Measurements from ENCODE around the gene INPP4A.

Gene INPP4A

GRCh38 chr2:98548920-98549818 is 104.5 kb downstream of the INPP4A start:
- DNase-seq: no peak

DNA sequence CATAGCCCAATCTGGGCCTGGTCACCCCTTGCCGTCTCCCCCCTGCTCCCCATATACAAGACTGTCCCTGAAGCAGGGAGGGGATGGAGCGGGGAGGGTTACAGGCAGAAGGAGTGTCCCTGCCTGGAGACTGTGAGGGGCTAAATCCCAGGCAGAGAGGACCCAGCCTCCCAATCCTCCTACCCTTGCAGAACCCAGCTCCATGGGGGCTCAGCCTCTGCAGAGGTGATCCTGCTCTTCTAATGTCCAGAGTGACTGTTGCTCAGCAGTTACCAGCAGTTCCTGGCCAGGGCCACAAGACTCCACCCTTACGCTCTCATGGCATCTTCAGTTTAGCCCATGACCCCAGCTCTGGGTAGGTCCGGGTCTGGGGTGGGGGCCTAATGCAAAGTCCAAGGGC is 105.5 kb downstream of the INPP4A start:
- no peak for DNase-seq

DNA sequence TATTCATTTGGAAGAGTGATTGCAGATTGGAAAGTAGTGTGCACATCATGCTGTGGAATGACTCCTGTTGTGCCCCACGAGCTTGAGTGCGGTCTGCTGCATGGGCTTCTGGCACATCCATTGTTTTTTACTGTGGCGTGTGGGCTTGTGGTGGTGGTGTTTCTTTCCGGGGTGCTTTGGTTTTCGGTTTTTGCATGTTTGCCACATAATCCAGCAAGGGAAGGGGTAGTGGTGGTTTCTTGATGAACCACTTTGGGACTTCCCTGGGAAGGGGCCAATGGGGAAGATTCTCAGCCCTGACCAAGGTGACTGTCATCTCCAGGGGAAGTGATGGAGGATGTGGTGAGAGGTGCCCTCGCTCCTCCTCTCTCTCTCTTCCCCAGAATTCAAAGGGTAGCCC is 106.7 kb downstream of the INPP4A start:
- DNase-seq: no peak

GRCh38 chr2:98552499-98553179 is 108.0 kb downstream of the INPP4A start:
- no peak for DNase-seq

DNA sequence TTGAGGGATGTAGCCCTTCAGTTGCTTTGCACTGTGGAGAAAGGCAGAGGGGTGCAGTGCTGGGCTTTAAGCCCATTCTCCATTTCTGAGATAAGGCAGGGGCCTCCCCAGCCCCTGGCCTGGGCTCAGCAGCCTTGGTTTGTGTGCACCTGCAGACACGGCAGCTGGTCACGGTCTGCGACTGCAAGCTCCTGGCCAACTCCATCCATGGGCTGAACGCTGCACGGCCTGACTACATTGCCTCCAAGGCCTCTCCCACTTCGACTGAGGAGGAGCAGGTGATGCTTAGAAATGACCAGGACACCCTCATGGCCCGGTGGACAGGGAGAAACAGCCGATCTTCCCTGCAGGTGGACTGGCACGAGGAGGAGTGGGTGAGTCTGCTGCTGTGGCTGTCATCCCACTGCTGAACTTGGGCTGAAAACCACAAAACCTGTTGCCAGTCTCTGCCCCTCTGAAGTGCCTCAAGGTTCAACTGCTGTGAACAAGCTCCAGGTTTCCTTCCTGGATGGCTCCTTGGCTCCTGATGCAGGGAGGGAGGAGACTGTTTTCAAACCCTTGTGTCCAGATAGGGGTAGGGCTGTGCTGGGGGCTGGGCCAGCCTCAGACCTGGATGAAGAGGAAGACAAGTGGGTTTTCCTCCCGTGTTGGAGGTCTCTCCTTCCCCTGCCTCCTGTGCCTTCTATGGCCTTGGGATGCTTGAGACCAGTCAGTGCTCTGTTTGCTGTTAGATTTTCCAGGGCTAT is 109.6 kb downstream of the INPP4A start:
- DNase-seq: no peak

GRCh38 chr2:98555696-98556095 is 111.0 kb downstream of the INPP4A start:
- no peak for DNase-seq

- no peak for DNase-seq
These were observed 111.8 kb downstream of the INPP4A start for GRCh38 chr2:98556344-98557033.

DNA sequence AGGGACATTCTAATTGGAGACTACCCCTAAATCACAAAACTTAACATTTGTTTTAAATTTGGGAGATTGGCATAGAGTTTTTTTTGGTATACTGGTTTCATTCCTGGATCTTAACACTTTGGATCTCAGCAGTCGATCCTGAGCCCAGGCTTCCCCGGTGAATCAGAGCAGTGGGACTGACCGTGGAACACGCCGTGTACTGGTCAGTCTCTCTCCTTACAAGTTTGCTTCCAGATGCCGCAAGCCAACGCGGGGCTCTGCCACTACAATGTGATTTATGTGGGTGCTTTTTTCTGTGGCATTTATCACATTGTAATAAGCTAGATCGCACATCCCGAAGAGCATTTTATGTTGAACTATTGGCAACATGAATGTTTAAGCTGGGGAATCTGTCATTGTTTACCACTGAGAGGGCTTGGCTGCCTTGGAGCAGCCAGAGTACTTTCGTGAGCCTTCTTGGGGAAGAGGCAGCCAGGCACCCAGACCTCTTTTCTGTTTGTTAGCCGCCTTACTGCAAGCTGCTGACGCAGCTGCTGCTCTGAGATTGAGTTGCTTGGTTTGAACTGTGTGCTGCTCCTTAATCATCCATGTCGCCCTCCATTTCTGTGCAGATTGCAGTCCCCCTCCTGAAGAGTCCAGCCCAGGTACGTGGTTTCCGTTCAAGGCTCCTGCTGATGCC is 114.3 kb downstream of the INPP4A start:
- DNase-seq: no peak

DNA sequence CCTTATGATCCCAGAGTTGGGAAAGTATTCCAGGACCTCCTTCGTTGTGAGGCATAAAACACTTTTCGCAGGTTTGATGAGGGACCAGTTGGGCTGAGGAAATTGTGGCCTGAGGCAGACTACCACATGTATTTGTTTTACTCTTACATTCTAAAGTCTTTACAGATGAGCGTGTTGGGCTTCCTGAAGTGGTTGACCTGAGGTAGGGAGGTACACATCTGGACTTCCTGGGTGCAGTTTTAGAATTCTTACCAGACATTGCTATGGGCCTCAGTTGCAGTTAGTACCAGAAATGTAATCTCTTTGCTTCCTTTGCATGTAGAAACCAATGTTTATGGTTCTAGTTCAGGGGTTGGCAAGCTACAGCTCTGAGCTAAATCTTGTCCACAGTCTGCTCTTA is 114.9 kb downstream of the INPP4A start:
- no peak for DNase-seq

DNA sequence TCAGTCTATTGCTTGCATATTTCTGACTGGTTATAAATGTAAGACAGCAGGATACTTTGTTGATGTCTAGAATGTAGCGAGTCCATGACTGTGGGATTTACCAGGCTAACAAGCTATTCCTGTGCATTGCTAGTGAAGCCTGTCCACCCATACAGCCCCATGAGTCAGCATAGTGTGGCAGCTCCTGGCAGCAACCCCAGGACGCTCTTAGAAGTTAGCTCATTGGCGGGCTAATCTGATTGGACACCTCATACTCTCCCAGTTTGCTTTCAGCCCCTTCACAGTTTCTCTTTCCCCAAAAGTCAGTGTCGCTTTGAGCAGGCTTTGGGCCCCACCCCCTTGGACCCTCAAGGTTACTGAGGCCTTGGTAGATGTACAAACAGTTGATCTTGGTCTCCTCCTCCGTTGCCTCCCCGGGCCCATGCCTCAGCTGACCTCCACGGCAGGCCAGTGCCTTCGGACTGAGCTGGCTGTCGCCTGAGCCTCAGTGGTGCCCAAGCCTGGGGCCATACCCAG is 115.7 kb downstream of the INPP4A start:
- DNase-seq: no peak

DNA sequence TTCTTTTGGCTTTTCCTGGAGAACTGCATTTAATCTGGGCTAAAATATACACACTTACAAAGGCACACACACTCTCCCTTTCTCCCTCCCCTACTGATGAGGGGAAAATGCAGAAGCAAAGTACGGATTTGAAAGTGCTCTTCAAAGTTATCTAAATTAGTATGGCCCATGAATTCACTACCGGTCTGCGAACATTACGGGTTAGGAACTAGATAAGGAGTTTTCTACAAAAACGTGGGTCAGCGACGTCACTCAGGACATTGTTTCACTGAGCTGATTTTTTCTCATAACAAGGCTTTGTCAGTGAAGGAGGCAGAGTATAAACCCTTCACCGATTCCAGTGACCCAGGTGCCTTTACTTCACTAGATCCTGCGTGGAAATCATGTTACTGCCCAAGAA is 116.4 kb downstream of the INPP4A start:
- no peak for DNase-seq

GRCh38 chr2:98561902-98562695 is 117.4 kb downstream of the INPP4A start:
- no peak for DNase-seq

DNA sequence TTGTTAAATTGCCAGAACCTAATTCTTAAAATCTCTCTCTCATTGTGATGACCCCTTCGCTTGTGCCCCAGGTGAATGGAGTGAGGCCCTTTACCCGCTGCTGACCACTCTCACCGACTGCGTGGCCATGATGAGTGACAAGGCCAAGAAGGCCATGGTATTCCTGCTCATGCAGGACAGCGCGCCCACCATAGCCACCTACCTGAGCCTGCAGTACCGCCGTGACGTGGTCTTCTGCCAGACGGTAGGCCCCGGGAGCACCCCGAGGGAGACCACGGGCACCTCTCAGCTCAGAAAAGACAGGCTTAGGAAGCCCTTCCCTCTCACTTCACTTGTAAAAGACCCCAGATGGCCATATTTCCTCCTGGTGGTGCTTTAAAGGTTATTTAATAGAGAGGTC is 118.7 kb downstream of the INPP4A start:
- no peak for DNase-seq

DNA sequence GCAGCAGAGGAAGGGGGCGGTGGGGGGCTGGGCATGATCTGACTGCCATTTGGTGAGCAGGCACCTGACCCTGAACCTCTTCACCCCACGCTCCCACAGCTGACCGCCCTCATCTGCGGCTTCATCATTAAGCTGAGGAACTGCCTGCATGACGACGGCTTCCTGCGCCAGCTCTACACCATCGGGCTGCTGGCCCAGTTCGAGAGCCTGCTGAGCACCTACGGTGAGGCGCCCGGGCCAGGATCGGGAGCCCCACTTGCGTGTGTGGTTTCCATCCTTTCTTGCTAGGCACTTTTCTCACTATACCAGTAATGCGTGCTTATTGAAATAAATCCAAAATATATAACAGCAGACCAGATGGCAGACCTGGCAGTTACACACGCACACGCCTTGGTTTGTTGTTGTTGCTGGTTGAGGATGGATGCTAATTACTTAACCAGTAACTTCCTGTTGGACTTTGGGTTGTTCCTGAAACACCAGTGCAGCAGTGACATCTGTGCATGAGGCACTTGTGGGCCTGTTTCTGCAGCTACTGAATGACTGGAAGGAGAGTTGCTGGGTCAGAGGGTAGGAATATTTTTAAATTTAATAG is 120.0 kb downstream of the INPP4A start:
- DNase-seq: no peak

GRCh38 chr2:98565286-98565860 is 120.7 kb downstream of the INPP4A start:
- no peak for DNase-seq

GRCh38 chr2:98565941-98566340 is 121.3 kb downstream of the INPP4A start:
- DNase-seq: no peak

GRCh38 chr2:98568161-98568956 is 123.7 kb downstream of the INPP4A start:
- no peak for DNase-seq

GRCh38 chr2:98569197-98569793 is 124.6 kb downstream of the INPP4A start:
- DNase-seq: peak; percentile 16

DNA sequence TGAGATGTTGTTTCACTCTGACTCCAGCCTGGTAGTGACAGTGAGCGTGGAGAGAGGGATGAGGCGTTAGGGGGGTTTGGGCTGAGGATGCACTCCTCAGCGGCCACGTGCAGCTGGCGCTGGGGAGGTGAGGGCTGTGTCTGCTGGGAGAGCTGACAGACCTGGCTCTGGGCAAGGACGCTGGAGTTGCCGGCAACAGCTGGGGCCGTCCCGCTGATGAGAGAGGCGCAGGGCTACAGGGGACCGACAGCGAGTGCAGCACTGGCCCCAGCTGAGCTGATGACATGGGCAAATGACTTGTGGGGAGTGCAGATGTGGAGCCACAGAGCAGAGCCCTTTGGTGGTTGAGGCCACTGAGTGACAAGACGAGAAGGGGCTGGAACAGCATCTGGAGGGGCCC is 125.3 kb downstream of the INPP4A start:
- DNase-seq: no peak

Data from COR-L47 (cell line).